Endometrial microvascular endothelial cells (primary cell): Measurements from ENCODE around the gene CCDC61. TPM values are rescaled to one million over a fixed set of nuclear protein-coding genes. Genes with fewer than 3 reads are reported as not detected.

Source experiments
- in situ Hi-C: cut with HindIII; loops from 2 replicates; pipeline ENCODE4 v1.10.0; 2017; ENCODE audit warnings: low sequenced_read_pairs, low pct_unique_long_range_greater_than_20kb; ENCODE audit errors: inconsistent ontology term
- total RNA-seq: library from RNA; depleted of rRNA; stranded (reverse); fragments of >200 nt; gene quantifications from one replicate; pipeline ENCODE4 v1.2.3, GENCODE V29; 2015; ENCODE audit errors: inconsistent ontology term

Gene CCDC61
- total RNA-seq, 1 donor from 2014 or later: 4.9 TPM

- in situ Hi-C loops: no loop called here
These were observed 22.2 kb upstream of the CCDC61 start for GRCh38 chr19:45972947-45973540.

- in situ Hi-C loops: no loop called here
These were observed 21.5 kb upstream of the CCDC61 start, which contains the start of gene NOVA2 for GRCh38 chr19:45973553-45974338. Gene NOVA2, minus strand, starts transcription at chr19:45973865. Its CDS starts 514 bp downstream, at chr19:45973351.

GRCh38 chr19:45975306-45976070 lies 19.8 kb upstream of the CCDC61 start:
- in situ Hi-C loops: no loop called here

- in situ Hi-C loops: no loop called here
These were observed 19.1 kb upstream of the CCDC61 start for GRCh38 chr19:45976178-45976577.

- in situ Hi-C loops: no loop called here
These were observed 17.1 kb upstream of the CCDC61 start for GRCh38 chr19:45978156-45978555.

- in situ Hi-C loops: no loop called here
These were observed 13.9 kb upstream of the CCDC61 start for GRCh38 chr19:45981350-45981749.

GRCh38 chr19:45985321-45985720 lies 9.9 kb upstream of the CCDC61 start:
- in situ Hi-C loops: no loop called here

GRCh38 chr19:45990113-45990728 lies 5.0 kb upstream of the CCDC61 start:
- in situ Hi-C loops: no loop called here

GRCh38 chr19:45994456-45994997 lies 740 bp upstream of the CCDC61 start:
- in situ Hi-C loops: no loop called here

- in situ Hi-C loops: no loop called here
These were observed 583 bp downstream of the CCDC61 start for GRCh38 chr19:45995715-45996385.

- in situ Hi-C loops: no loop called here
These were observed 1.7 kb downstream of the CCDC61 start for GRCh38 chr19:45996933-45997332.

- in situ Hi-C loops: no loop called here
These were observed 3.6 kb downstream of the CCDC61 start for GRCh38 chr19:45998834-45999233.

- in situ Hi-C loops: no loop called here
These were observed 4.4 kb downstream of the CCDC61 start for GRCh38 chr19:45999653-46000121.

GRCh38 chr19:46000491-46001246 lies 5.4 kb downstream of the CCDC61 start:
- in situ Hi-C loops: no loop called here

- in situ Hi-C loops: no loop called here
These were observed 7.5 kb downstream of the CCDC61 start for GRCh38 chr19:46002678-46003275.

GRCh38 chr19:46006411-46006810 lies 11.1 kb downstream of the CCDC61 start:
- in situ Hi-C loops: no loop called here
